Endodermal cell (in vitro differentiated cells): ENCODE results near the gene STIM1. TPM values are rescaled to one million over a fixed set of nuclear protein-coding genes. Genes with fewer than 3 reads are reported as not detected.

Experiments used
- DNase-seq: peaks from one replicate; pipeline ENCODE4 v3.0.0-alpha.2; 2017
- H3K27ac ChIP-seq: 2 replicates; pipeline ENCODE4 v1.5.1; 2013; ENCODE audit warnings: mild to moderate bottlenecking, low read depth, low read length, moderate library complexity
- H3K27me3 ChIP-seq: 2 replicates; pipeline ENCODE4 v1.6.1; 2013; ENCODE audit warnings: mild to moderate bottlenecking, low read length, moderate library complexity; ENCODE audit not compliant: insufficient read depth, control insufficient read depth, poor library complexity, severe bottlenecking
- H3K36me3 ChIP-seq: 2 replicates; pipeline ENCODE4 v1.7.0; 2013; ENCODE audit warnings: mild to moderate bottlenecking, low read length, moderate library complexity; ENCODE audit not compliant: control insufficient read depth, insufficient read depth
- H3K4me1 ChIP-seq: one replicate; pipeline ENCODE4 v1.7.0; 2013; ENCODE audit warnings: low read length; ENCODE audit not compliant: control insufficient read depth, insufficient read depth
- H3K4me3 ChIP-seq: 2 replicates; pipeline ENCODE4 v1.5.1; 2013; ENCODE audit warnings: mild to moderate bottlenecking, low read length, moderate library complexity
- H3K9ac ChIP-seq: 2 replicates; pipeline ENCODE4 v1.6.1; 2013; ENCODE audit warnings: mild to moderate bottlenecking, low read length, moderate library complexity; ENCODE audit not compliant: poor library complexity, severe bottlenecking; ENCODE audit errors: extremely low read depth
- H3K9me3 ChIP-seq: 2 replicates; pipeline ENCODE4 v1.6.1; 2013; ENCODE audit warnings: mild to moderate bottlenecking, low read length, moderate library complexity; ENCODE audit not compliant: control insufficient read depth
- H3K27ac Mint-ChIP-seq: 2 replicates; pipeline ENCODE4 v1.8.0; 2020; ENCODE audit warnings: mixed read lengths
- H3K27me3 Mint-ChIP-seq: 2 replicates; pipeline ENCODE4 v1.8.0; 2021; ENCODE audit warnings: mild to moderate bottlenecking, mixed read lengths; ENCODE audit not compliant: insufficient read depth
- H3K36me3 Mint-ChIP-seq: 2 replicates; pipeline ENCODE4 v1.8.0; 2020; ENCODE audit warnings: low read depth, mixed read lengths
- H3K4me1 Mint-ChIP-seq: 2 replicates; pipeline ENCODE4 v1.8.0; 2020; ENCODE audit warnings: mixed read lengths
- H3K4me3 Mint-ChIP-seq: 2 replicates; pipeline ENCODE4 v1.8.0; 2020; ENCODE audit warnings: mild to moderate bottlenecking, moderate library complexity, mixed read lengths
- H3K9me3 Mint-ChIP-seq: 2 replicates; pipeline ENCODE4 v1.8.0; 2020; ENCODE audit warnings: mild to moderate bottlenecking, mixed read lengths
- CTCF ChIP-seq: fragments of 200-600 bp; sonication (generic); conservative IDR thresholded peaks from 2 replicates; pipeline ENCODE4 v1.5.0; 2021; ENCODE audit warnings: antibody characterized with exemption, mild to moderate bottlenecking
- WGBS, 2 experiments: methylation state at CpG; one replicate each; pipeline versions ENCODE4 v1.1.5 to v1.1.7; 2013; ENCODE audit warnings: missing lambda C conversion rate in 2 of 2, mixed read lengths in 1 of 2; ENCODE audit not compliant: insufficient coverage in 1 of 2, insufficient read length in 1 of 2; 5-methylcytosine and 5-hydroxymethylcytosine counted together
- total RNA-seq, 2 donors: library from RNA; stranded (reverse); fragmentation: NEBNext Ultra II Directional in 1 of 2; extraction: Animal tissue kit (Norgen Biotek cat#: 25700) in 1 of 2; gene quantifications; 2 replicates in 1 of 2; 3 replicates in 1 of 2; pipeline ENCODE4 v1.2.1, GENCODE V29; 2021

STIM1 gene
- total RNA-seq, 2 donors from 2014 or later = 20.9 to 27.9 TPM

DNA sequence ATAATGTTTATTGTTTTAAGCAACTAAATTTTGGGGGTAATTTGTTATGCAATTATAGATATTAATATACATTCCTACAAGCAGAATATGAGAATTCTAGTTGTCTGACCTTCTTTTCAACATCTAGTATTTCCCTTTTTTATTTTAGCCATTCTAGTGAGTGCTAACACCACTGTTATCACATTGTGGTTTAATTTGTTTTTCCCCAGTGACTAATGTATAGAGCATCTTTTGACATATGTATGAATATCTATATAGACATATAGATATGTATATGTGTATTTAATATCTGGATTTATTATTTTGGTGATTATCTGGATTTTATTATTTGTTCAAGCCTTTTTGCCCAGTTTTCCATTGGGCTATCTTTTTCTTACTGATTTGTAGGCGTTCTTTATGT, 66.6 kb downstream of the STIM1 start:
- H3K4me1 Mint-ChIP-seq = no peaks in the 10 kb centered on the region
- DNase-seq = no peak
- TF ChIP-seq CTCF = no peak
- peaks cover 2% of the 10 kb centered on the region for H3K36me3 Mint-ChIP-seq
- H3K27me3 ChIP-seq = no peaks in the 10 kb centered on the region
- peaks cover 5% of the 10 kb centered on the region for H3K9me3 Mint-ChIP-seq
- no peak overlapping the region for H3K4me3 Mint-ChIP-seq
- H3K27ac ChIP-seq = no peak overlapping the region
- no peak overlapping the region for H3K4me3 ChIP-seq
- 71% methylated on average over 1 of the region's 1 CpG; no CpG with 5 or more reads in 1 of the 2 experiments for WGBS, 2 experiments
- no peak overlapping the region for H3K27ac Mint-ChIP-seq
- H3K9me3 ChIP-seq = no peaks in the 10 kb centered on the region
- no peaks in the 10 kb centered on the region for H3K27me3 Mint-ChIP-seq
- H3K36me3 ChIP-seq = no peaks in the 10 kb centered on the region
- H3K9ac ChIP-seq = no peak overlapping the region
- no peaks in the 10 kb centered on the region for H3K4me1 ChIP-seq

GRCh38 chr11:3925513-3925912, 70.0 kb downstream of the STIM1 start:
- Histone ChIP-seq H3K4me3 (no peak overlapping the region), H3K27ac (no peak overlapping the region), H3K9ac (no peak overlapping the region), H3K9me3 (no peaks in the 10 kb centered on the region), H3K27me3 (no peaks in the 10 kb centered on the region), H3K36me3 (no peaks in the 10 kb centered on the region), H3K4me1 (no peaks in the 10 kb centered on the region)
- H3K36me3 Mint-ChIP-seq = peaks cover 2% of the 10 kb centered on the region
- H3K4me1 Mint-ChIP-seq = no peaks in the 10 kb centered on the region
- H3K27me3 Mint-ChIP-seq = no peaks in the 10 kb centered on the region
- no peak overlapping the region for H3K4me3 Mint-ChIP-seq
- WGBS, 2 experiments = no CpG with 5 or more reads among the region's 1 CpG
- no peak overlapping the region for H3K27ac Mint-ChIP-seq
- DNase-seq = no peak
- TF ChIP-seq CTCF = no peak
- peaks cover 5% of the 10 kb centered on the region for H3K9me3 Mint-ChIP-seq

- peaks cover 2% of the 10 kb centered on the region for H3K36me3 Mint-ChIP-seq
Measured at GRCh38 chr11:3926458-3927095, 71.1 kb downstream of the STIM1 start.

More at GRCh38 chr11:3926458-3927095, 71.1 kb downstream of the STIM1 start:
- no peak overlapping the region for H3K4me3 ChIP-seq
- Mint-ChIP-seq H3K27me3 (no peaks in the 10 kb centered on the region), H3K4me1 (no peaks in the 10 kb centered on the region), H3K4me3 (no peak overlapping the region), H3K9me3 (peaks cover 5% of the 10 kb centered on the region), H3K27ac (no peak overlapping the region)
- no peaks in the 10 kb centered on the region for H3K4me1 ChIP-seq
- no peak for TF ChIP-seq CTCF
- no peaks in the 10 kb centered on the region for H3K36me3 ChIP-seq
- no peak for DNase-seq
- H3K27ac ChIP-seq = no peak overlapping the region
- H3K9me3 ChIP-seq = no peaks in the 10 kb centered on the region
- no peaks in the 10 kb centered on the region for H3K27me3 ChIP-seq
- no peak overlapping the region for H3K9ac ChIP-seq
